GM20431 (cell line): Measurements from ENCODE around the gene MLPH.
"Not testable (repeated sequence)": the region's sequence is repeated elsewhere in the genome, so short reads cannot be mapped to it uniquely, and the experiment has no call there.

Source experiments
- in situ Hi-C: fragments of 300-500 bp; cut with MseI, MboI; formaldehyde crosslinking; loops from one replicate; pipeline ENCODE4 v1.15.0; 2020; ENCODE audit warnings: low sequenced_read_pairs; ENCODE audit not compliant: unreplicated experiment

Gene MLPH

DNA sequence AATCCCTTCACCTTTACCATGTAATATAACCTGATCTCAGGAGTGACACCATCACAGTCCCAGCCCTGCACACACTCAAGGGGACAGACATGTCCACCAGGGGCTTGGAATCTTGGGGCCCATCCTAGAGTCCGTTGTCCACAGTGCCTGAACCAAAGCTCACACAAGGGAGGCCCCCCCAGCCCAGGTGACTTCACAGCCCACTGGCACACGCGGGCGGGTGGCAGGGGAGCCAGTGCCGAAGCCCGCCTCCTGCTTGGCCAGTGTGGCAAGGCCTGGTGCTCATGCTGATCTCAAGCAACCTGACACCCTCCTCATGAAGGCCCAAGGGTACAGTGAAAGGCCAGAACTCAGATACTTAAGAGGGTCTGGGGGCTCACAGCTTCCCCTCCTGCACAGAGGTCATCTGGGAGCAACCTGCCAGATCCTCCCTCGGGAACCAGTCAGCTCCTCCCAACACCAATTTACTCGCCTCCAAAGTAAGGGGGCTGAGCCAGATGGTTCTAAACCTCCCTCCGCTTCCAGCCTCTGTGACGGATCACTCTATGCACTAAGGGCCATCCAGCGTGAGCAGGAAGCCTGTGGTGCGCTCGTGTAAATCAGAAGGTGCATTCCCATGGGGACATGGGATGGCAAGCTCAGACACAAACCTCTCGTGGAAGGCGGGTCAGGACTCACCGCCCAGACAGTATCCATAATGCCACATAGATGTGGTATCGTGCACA is 106.7 kb downstream of the MLPH start:
- in situ Hi-C loops, result no loop called here

DNA sequence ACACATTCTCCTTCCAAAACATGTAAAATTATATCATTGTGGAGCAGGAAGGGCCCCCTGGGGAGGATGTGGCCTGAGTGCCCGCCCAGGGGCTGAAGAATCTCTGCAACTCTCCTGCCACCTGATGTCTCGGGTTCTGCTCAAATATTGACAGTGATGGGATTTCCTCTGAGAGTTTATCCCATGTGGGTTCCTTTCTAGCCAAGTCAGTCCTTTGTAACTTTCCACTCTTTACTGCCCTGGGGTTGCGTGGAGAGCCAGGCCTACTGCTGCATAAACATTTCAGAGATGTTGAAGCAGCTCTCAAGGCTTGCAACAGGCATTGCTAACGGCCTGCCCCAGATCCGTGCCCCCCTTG is 107.4 kb downstream of the MLPH start:
- in situ Hi-C loops, result no loop called here

DNA sequence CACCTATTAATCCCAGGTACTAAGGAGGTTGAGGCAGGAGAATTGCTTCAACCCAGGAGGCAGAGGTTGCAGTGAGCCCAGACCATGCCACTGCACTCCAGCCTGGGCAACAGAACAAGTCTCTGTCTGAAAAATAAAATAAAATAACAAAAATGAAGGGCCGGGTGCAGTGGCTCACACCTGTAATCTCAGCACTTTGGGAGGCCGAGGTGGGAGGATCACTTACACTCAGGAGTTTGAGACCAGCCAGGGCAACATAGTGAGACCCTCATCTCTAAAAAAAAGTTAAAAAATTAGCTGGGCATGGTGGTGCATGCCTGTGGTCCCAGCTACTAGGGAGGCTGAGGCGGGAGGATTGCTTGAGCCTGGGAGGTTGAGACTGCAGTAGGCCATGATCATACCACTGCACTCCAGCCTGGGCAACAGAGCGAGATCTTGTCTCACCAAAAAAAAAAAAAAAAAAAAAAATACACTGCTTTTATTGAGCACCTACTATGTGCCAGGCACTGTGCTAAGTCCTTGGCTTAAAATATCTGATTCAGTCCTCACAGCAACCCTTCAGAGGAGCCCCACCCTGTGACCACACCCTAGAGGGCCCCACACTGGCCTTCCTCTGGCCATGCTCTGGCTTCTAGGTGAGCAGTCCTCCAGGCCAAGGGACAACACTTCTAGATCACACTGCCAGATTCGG is 108.9 kb downstream of the MLPH start:
- in situ Hi-C loops, result not testable (repeated sequence)

DNA sequence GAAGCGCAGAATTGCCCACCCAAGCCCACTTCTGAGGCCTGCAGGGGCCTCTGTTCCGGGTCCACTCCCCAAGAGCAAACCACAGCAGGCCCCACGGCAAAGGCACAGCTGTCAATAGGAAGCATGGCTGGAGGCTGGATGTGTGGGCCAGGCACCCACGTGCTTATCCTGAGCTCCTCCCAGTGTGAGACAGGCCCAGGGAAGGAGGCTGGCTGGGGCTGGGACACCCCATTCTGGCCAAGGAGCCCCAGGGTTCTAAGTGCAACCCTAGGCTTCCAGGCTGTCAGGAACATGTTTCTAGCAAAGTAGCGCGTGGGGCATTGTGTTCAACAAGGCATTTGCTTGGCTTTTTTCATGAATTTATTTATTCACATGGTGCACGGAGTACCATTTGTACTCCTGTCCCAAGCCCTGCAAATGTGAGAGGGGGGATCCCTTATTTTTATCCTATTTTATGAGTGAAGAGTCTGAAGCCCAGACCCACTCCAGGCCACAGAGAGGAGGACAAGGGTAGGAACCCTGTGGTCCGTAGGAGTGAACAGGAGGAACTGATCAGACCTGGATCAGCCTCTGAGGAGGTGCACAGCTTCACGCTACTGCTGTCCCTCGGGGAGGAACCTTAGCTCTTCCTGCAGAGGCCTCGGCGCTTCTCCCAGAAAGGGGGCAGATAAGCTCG is 109.6 kb downstream of the MLPH start:
- in situ Hi-C loops, result no loop called here

DNA sequence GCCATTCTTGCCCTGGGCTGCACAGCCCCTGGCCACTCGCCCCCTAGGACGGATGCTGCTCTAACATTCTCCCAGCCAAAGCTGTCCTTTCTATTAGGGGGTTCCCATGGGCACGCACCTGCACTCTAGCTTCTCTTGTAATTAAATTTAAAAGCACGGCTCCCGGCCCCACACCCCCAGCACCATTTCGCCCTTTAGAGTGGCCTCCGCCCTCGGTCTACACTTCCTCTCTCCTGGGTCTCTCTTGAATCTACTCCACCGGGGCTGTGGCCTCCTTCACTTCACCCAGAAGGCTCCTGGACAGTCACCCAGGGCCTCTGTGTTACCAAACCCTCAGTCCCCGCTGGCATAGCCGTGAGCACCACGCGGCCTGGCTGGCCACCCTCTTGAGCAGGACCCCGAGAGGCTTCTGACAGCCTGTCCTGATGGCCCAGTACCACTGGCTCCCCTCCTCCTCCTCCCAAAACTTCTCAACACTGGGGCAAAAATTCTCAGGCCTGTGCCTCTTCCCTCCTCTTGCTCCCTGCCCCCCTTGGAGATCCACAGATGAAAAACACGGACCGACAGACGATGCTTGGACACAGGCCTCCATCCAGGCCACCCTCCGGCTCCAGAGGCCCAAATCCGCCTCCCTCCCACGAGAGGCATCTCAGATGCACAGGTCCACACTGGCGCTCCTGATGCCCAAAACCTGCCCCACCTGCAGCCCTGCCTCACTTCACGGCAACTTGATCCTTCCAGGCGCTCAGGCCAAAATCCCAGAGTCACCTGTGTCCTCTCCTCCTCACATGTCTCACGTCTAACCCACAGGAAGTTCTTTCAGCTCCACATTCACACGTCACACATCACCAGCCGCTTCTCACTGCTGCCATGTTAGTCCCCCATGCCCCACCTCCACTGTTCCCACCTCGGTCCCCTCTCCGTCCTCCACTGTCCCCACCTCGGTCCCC is 110.4 kb downstream of the MLPH start:
- in situ Hi-C loops, result no loop called here

DNA sequence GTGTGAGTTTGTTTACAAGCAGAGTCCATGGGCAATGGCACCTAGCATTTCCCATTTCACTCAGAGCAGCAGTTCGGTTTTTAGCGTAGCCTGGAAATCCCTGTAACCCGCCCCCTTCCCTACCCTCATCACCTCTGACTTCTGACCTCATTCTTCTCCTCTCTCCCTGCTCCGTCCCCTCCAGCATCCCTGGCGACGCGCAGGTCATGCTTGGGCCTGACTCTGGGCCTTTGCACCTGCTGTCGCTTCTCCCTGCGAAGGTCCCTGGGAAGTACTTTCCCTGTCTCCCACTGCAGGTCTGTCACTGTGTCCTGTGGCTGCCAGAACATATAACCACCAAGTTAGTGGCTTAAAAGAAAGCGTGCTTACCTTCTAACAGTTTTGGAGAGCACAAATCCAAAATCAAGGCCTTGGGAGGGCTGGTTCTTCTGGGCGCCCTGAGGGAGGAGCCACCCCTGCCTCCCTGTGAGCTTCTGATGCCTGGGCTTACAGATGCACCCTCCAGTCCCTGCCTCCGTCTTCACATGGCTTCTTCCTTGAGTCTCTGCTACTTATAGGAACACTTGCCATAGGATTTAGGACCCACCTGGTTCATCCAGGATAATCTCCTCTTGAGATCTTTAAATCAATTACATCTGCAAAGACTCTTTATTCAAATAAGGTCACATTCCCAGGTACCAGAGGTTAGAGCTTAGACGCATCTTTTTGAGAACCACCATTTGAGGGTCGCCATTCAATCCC is 111.6 kb downstream of the MLPH start:
- in situ Hi-C loops, result no loop called here

DNA sequence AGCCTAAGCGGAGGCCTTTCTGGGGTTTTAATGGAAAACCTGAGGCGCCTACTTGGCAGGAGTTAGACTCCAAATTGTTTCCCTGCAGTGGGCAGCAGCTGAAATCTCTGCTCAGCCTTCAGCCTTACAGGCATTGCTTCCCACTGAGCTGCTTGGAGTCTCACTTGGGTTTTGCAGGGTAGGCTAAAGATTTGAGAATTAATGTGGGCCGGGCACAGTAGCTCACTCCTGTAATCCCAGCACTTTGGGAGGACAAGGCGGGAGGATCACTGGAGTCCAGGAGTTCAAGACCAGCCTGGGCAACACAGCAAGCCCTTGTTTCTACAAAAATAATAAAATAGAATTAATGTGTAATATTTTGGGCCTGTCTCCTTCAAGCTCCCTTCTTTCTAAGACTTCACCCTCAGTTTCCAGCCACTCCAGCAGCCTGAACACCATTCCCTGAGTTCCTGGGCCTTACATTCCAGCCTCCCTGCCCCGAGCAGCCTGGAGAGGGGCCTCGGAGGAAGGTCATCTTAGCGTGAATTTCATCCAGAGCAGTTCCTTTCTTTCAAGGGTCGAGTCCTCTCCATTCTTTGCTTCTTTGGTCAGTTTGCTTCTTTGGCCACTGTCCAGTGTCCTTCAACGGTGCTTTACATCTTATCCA is 112.5 kb downstream of the MLPH start:
- in situ Hi-C loops, result no loop called here

DNA sequence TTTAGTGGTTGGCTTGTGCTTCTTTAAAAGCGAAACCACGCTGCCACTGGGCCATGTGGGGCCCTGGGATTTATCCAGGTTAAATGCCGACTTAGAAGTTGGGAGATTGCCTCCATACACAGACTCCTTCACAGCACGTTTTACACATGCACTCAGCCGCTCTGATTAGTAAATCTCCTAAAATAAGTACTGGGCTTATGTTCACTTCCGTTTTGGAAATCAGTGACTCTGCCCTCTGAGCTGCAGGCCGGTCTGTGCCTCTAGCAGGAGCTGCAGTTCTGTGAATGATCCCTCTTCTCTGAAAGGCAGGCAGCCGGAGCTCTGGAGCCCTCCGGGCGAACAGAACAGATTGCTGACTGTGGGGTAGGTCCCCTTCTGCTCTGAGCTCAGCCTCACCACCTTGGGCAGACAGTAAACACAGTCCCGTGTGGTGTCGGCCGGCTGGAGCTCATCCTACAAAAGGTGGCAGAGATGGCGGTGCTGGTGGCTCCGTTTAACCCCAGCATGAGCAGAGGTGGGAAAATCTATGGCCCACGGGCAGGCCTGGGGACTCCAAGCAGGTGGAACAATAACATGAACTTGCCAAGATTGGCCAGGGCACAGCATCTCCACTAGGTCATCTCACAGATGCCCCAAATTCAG is 113.3 kb downstream of the MLPH start:
- in situ Hi-C loops, result no loop called here

DNA sequence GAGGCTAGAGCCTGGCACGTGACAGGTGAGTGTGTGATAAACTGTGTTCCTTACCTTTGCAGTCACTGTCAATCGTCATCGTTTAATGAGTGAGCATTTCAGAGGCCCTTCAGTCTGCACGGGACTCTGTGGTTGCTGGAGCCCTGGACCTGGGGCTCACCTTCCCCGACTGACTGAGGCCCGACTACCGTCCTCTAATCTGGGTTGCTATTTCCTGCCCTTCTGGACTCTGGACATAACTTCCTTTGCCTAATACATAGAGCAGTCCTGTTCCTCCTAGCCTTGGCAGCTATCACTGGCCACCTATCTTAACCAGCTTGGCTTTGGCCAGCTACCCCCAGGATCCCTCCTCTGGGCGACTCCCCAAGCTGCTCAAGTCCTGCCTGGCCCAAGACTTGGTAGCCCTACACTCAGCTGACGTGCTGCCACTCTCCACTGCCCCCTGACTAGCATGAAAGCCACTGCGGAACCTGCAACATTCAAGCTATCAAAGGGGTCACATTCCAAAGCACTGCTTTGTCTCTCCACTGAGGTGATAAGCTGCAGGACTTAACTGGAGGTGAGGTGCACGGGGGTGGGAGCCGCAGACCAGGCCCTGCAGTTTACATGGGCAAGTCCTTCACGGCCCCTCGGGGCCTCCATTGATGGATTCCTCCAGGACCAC is 114.5 kb downstream of the MLPH start:
- in situ Hi-C loops, result no loop called here

DNA sequence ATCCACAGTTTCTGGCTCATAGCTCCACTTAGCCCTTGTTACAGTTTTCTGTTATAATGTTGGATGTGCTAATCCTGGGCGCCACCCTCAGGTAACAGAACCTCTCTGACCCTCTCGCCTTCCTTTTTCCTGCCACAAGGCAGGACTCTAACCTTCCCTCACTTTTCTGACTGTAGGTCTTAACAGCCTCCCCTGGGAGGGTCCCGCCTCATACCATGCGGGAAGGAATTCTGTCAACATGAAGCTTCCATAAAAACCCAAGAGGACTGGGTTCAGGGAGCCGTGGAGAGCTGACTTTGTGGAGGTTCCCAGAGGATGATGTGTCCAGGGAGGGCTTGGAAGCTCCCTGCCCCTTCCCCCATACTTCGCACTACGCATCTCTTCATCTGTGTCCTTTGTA is 115.4 kb downstream of the MLPH start:
- in situ Hi-C loops, result no loop called here

DNA sequence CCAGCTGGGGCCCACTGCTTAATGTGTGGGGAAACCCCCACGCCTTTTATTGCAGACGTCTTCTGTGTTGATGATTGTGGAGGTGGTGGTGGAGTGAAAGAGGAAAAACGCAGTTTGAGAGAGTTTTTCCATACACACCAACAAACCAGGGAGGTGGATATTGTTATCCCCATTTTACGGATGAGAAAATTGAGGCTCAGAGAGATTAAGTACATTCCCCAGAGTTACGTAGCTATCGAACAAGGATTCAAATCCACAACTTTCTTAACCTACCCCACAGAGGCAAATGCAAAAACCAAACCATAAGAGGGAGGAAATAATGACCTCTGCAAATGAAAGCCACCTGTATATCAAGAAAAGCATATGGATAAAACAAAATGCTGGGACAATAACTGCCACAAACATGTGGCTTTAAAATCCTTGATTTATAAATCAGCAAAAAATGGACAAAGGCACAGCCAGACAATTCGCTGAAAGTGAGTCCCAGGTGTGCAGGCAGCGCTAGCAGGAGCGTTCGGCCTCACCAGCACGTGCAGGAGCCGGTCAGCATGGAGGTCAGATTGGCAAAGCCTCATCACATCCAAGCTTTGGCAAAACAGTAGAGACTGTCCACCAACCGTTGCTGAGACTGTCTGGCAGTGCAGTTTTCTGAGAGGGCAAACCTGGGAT is 116.1 kb downstream of the MLPH start:
- in situ Hi-C loops, result no loop called here

DNA sequence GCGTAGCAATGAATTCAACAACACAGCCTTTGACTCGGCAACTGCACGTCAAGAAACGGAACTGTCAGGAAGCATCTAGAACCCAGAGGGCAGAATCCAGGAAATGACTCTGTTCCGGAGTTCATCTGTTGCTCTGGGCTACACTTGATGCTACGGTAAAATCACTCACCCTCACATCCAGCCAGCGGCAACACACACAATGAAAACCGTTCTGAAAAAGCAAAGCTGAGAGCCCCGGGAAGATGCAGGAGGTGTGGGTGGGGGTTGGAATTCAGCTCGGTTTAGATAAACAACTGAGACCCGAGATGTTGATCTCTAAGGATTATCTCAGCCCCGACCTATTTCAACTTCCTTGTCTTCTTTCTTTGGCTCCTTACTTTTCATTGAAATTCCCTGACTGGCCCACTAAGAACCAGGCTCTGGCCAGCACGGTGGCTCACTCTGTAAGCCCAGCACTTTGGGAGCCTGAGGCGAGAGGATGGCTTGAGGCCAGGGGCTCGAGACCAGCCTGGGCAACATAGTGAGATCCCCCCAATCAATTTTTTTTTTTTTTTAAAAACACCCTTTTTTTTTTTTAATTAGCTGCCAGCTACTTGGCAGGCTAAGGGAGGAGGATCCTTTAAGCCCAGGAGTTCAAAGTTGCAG is 116.8 kb downstream of the MLPH start:
- in situ Hi-C loops, result no loop called here

DNA sequence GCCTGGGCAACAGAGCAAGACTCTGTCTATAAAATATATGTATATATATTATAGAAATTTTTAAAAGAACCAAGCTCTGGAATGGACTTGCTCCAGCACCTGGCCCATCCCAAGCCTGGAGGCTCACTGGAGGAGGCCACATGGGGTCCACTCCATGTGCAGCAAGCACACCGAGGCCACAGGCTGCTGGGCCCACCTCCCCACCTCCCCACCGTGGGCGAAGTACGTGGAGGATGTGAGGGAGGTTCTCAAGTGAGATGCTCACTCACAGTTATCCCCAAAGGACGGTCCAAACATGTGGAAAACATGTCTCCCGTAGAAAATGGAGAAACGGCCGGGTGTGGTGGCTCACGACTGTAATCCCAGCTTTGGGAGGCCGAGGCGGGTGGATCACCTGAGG is 117.3 kb downstream of the MLPH start:
- in situ Hi-C loops, result no loop called here
